HG03460 (cell line): ENCODE results near the gene LMBR1.
"Not testable (repeated sequence)": the region's sequence is repeated elsewhere in the genome, so short reads cannot be mapped to it uniquely, and the experiment has no call there.

ENCODE experiments used
- ATAC-seq: cut with Tn5 transposase; IDR thresholded peaks from one replicate; pipeline ENCODE4 v1.9.1; 2021; ENCODE audit not compliant: unreplicated experiment

LMBR1 gene

DNA sequence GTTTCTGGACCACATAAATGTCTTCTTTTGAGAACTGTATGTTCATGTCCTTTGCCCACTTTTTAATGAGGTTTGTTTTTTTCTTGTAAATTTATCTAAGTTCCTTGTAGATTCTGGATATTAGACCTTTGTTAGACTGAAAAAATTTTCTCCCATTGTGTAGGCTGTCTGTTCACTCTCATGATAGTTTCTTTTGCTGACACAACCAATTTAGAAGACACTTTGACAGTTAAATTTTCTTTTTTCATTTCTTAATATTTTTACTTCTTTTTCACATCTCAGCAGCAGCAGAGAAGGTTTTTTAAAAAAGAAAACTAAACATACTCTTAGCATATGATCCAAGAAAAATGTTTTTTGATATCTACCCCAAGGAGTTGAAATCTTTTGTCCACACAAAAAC is 190.6 kb downstream of the LMBR1 start:
- no peak for ATAC-seq

DNA sequence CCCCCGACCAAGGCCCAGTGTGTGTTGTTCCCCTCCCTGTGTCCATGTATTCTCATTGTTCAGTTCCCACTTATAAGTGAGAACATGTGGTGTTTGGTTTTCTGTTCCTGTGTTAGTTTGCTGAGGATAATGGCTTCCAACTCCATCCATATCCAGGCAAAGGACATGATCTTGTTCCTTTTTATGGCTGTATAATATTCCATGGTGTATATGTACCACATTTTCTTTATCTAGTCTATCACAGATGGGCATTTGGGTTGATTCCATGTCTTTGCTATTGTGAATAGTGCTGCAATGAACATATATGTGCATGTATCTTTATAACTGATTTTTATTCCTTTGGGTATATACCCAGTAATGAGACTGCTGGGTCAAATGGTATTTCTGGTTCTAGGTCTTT is 191.2 kb downstream of the LMBR1 start:
- not testable (repeated sequence) for ATAC-seq

DNA sequence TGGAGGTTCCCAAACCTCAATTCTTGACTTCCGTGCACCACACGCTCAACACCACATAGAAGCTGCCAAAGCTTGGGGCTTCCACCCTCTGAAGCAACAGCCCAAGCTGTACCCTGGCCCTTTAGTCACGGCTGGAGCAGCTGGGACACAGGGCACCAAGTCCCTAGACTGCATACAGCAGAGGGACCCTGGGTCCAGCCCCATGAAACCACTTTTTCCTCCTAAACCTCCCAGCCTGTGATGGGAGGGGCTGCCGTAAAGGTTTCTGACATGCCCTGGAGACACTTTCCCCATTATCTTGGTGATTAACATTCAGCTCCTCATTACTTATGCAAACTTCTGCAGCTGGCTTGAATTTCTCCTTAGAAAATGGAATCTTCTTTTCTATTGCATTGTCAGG is 194.5 kb downstream of the LMBR1 start:
- ATAC-seq = not testable (repeated sequence)

DNA sequence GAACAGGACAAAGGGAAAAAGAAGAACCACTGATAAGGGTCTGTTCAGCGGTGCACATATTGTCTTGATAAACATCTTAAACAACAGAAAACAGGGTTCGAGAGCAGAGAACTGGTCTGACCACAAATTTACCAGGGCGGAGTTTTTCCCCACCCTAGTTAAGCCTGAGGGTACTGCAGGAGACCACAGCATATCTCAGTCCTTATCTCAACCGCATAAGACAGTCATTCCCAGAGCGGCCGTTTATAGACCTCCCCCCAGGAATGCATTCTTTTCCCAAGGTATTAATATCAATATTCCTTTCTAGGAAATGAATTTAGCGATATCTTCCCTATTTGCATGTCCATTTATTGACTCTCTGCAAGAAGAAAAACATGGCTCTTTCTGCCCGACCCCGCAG is 195.7 kb downstream of the LMBR1 start:
- not testable (repeated sequence) for ATAC-seq

DNA sequence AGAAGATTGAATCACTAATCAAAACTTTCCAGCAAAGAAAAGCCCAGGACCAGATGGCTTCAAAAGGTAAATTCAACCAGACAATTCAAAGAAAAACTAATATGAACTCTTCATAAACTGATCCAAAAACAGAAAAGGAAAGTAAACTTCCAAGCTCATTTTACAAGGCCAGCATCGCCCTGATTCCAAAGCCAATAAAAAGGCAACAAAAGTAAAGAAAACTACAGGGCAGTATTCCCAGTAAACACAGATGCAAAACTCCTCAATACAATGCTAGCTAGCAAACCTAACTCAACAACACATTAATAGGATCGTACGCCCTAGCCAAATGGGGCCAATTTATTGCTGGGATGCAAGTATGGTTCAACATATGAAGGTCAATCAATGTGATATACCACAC is 199.4 kb downstream of the LMBR1 start:
- no peak for ATAC-seq

DNA sequence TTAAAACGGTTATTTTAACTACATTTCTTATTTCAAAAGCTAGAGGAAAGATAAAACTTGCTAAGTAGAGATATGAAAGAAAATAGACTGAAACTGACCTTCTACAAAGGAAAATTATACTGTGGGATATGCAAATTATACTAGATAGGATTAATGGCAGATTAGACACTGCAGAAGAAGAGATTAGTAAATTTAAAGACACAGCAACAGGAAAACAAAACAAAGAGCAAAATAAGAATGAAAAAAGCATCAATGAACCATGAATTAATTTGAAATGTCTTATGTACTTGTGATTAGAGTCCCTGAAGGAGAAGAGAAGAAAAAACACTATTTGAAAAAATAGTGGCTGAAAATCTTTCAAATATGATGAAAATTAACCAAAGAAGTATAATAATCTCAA is 200.1 kb downstream of the LMBR1 start:
- ATAC-seq = no peak

DNA sequence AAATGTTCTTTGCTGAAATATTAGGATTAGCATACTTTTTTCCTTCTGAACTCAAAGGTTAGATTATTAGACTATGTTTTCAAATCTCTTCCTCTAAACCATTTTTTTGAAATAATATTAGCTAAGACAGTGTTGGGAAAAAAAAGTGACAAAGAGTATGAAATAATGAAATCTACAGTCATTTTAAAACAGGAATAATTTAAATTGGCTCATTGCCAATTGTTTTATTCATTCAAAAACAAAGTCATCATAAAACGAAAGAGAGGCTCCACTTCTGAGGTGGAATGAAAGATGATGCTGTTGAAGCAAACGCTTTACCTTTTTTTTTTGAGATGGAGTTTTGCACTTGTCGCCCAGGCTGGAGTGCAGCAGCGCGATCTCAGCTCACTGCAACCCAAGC is 201.2 kb downstream of the LMBR1 start:
- ATAC-seq = no peak

DNA sequence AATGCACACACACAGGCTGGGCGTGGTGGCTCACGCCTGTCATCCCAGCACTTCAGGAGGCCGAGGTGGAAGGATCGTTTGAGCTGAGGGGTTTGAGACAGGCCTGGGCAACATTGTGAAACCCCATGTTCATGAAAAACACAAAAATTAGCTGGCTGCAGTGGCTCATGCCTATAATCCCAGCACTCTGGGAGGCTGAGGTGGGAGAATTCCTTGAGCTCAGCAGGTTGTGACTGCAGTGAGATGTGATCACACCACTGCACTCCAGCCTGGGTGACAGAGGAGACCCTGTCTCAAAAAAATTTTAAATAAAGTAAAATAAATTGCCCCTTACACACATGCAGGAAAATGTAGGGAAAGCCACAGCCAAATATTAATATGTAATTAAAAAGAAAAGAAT is 208.3 kb downstream of the LMBR1 start:
- ATAC-seq = no peak

DNA sequence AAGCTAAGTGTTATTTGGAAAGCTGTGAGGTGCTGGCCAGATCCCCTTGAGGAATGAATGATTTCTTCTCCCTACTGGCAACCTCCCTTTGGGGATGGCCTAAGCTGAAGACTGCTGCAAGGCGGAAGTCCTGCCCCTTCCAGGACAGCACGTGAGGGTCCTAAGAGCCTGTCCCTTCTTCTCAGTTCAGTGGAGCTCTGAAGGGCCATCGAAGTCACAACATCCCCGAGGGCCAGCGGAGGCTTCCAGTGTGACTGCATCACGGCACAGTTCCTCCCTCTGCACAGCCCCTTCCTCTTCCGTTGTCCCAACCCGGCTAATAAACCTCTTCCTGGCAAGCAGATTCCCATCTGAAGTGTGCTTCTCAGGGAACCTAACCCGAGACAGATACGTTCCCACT is 208.7 kb downstream of the LMBR1 start:
- no peak for ATAC-seq

DNA sequence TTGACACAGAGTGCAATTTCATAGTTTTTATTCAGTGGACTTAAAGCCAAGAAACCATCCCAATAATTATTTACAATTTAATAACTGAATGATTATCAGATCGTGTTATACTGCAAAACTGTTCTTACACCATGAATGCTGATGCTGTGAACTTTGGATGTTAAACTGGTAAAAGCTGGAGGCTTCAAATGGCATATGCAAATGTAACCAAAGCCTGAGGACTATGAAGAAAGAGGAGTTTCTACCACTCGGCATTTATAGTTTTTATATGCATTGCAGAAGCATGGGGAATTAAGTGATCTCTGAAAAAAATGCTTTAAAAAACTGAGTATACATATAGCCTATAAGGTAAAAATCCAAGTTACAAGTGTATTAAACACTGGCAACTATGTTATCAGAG is 210.1 kb downstream of the LMBR1 start:
- no peak for ATAC-seq

DNA sequence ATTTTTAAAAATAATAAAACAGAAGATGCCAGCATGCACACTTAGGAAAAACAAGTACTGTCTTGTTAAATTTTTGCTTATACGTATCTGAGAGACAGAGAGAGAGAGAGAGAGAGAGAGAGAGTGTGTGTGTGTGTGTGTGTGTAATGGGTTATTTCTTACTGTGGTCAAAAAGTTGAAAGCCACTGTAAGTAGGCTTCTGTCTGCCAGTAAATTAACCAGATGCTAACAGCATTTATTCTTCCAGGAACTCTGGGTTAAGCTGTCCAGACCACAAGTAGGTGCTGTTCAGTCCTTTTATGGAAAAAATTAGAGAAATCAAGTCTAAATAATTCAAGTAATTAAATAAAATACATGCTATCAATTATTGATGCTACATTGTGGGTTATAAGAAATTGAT is 212.7 kb downstream of the LMBR1 start:
- ATAC-seq = no peak

DNA sequence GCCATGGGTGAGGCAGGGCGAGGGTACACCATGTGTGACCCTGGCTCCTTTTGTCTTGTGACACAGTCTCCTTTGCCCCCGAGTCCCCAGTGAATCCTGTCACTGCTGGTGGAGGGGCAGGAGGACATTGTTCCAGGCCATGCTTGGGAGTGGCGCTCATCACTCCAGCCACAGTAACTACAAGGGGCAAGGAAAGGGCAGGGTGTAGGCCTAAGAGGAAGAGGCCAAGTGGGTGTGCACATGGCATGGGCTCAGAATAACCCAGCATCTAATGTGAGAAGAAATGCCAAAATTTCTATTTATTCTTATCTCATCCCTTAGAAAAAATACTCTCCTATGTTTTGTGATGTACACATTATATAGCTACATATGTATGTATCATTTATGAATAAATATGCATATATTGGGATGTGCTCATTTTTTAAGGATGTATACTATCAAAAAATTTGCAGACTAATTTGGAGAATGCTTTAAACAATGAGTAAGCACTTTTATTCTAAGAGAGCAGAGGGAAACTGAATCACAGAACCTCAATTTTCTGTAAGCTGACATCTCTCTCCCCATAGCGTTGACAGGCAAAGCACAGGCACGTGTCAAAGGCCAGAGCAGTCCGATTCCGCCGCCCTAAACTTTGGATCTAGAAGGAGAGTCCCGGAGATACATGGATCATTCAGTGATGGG is 215.5 kb downstream of the LMBR1 start:
- no peak for ATAC-seq

DNA sequence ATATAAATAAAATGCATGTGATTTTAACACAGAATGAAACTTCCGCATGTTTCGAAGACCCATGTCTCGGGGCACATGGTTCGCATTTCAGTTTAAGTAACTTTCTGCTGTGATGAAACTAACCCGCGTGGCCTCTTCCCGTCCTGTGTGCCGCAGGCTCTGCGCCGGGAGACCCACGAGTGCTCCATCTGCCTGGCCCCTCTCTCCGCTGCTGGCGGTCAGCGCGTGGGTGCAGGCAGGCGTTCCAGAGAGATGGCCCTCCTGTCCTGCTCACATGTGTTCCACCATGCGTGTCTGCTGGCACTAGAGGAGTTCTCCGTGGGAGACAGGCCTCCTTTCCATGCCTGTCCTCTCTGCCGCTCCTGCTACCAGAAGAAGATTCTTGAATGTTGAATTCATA is 216.7 kb downstream of the LMBR1 start:
- no peak for ATAC-seq

DNA sequence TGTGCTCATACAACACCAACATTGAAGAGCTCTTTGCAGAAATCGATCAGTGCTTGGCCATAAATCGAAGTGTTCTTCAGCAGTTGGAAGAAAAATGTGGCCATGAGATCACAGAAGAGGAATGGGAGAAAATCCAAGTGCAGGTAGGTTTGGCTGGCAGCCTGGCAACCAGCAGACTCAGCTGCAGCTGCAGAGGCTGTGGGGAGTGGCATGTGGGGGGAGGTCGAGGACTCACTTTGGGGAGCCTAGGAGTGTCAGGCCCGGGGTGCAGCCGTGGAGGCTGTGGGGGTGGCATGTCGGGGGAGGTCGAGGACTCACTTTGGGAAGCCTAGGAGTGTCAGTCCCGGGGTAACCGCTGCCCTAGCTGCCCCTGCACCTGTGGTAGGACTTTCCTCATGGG is 217.3 kb downstream of the LMBR1 start:
- no peak for ATAC-seq

DNA sequence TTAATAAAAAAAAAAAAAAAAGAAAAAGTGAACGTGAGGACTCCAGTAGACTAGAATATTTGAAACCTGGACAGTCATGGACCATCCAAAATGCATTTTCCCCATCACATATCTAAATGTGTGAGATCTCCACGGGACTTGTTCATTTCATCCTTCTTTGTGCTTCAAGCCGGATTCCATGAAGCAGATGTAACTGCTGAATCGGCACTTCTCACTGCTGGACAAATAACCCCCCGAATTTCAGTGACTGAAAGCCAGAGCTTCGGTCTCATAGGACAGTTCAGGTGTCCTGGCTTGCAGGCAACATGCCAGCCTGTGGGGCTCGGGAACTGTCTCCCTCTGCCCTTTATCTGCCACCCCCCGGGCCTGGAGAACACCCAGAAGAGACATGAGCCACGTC is 219.1 kb downstream of the LMBR1 start:
- no peak for ATAC-seq

DNA sequence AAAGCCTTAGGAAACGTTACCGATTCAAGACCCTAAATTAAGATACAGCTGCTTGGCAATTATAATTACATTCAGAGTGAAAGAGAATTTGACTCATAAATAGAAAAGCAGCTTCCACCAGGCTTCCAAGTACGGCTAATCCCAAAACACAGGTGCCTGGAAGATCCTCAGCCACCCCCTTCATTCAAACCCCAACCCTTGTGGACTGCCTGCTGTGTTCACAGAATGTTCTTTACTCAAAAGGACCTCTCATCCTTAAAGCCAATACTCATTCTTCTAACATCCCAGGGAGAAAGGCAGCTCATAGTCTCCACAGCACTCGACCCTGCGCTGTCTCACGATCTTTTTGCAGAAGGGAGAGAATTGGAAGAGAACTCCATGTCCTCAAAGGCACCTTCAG is 219.5 kb downstream of the LMBR1 start:
- ATAC-seq = no peak

DNA sequence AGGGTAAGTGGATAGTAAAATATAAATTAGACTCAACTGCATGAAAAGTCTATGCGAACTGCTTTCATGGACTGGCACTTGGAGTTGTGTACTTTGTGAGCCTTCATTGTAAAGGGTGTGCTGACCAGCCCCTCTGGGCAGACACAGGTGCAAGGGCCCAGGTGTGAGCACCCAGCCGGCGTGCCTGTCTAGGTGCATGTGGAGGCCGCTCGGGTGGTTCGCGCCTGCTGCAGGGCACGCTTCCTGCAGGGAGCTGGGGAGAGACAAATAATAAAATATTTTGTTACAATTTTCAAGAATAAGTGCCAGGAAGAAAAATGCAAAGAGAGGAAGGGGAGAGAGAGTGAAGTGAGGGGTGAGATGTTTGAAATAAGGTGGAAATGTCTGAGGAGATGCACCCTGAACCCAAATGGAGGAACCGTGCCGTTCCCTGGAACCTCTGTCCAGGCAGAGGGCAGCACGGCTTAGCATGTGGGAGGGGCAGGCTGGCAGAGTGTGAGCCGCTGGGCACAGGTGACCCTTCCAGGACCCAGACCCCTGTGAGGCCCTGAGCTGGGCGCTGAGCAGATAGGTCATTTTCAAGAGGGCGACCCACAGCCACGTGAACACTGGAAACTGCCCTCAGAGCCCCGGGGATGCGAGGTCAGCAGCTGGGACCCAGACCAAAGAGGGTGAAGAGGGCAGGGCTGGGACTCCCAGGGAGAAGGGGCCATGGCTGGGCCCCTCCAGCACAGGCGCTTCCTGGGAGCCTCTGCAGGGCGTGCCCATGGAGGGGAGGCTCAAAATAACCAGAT is 223.8 kb downstream of the LMBR1 start:
- no peak for ATAC-seq

DNA sequence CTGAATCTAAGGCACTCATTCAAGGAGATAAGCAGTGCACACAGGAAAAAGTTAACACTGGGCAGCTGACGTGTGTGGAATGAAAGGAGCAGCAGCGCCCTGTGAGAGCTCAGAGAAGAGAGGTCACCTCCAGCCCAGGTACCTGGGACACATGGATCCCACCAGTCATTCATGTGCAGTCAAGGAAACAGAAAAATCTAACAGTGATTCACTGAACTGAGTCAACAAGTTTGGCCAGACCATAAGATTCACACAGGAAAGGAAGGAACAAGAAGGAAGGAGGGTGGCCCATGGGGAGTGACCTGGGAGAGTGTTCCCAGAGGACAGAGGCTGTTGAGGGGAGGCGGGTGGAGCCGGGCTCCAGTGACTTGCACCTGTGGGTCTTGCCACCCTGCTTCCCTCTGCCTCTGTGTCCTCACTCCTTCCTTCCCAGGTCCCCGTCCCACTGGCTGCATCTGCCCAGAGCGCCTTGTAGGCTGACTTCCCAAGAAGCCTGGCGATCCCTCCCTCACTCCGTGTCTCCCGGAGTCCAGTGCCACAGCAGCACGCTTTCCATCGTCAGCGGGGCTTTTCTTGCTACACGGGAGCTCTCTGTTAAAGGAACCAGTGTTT is 224.7 kb downstream of the LMBR1 start:
- ATAC-seq = no peak

DNA sequence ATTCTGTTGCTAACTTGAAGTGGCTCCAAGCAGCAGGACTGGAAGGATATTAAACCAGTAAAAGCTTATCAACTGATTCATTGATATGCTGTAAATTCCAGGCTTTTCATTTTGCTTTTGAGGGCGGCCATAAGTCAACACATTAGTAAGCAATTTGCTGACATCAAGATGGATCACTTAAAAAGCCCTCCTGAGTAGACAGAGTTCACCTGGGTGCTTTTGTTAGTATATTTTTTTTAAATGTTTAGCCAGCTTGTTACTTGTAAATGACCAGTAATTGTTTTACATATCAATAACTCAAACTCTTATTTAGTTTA is 225.9 kb downstream of the LMBR1 start:
- no peak for ATAC-seq

DNA sequence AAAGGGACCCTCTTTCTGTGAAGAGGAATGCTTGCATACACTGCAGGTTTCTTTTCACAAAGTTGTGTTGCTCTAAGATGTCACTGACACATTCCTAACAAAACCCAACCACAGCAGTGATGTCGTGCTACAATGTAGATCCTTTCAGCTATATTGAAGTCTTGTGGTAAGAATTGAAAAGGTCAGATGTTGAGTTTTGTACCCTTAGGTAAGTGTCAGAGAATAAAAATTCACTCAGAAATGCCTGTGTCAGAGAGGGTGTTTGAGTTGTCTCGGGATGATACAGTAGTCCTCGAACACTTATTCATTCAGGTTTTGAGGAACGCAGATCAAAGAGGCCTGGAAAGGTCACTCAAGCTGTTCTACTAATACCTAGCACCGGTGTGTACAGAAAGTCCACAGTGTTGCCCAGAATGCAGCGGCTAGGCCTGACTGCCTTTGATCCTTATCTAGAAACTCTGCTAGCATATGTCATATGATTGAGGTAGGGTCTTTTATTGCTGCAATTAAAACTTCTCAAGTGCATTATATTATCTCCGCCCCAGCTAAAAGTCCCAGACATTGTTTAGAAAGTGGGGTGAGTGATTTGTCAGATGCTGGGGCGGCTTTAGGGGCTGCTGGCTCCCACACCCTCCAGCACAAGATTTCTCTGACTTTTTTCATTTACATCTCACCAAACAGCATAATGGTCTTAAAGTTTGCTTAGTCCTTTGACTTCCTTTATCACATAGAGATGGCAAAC is 226.4 kb downstream of the LMBR1 start:
- no peak for ATAC-seq

DNA sequence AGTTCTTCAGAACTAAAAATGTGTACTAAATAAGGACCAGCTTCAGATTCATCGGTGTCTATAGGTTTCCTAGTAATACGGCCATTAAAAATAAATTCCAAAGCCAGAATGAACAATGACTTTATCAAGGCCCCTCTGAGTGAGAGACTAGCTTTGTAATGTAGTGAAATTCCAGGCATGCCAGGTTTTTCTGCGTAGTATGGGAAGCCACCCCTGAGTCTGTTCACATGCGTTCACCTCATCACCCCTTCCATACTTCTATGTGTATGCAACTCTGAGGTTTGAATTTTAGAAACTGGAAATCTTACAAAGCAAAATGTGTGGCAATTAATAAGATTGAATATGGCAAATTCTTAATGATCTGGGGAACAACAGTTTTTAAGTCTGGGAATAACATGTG is 227.9 kb downstream of the LMBR1 start:
- no peak for ATAC-seq

DNA sequence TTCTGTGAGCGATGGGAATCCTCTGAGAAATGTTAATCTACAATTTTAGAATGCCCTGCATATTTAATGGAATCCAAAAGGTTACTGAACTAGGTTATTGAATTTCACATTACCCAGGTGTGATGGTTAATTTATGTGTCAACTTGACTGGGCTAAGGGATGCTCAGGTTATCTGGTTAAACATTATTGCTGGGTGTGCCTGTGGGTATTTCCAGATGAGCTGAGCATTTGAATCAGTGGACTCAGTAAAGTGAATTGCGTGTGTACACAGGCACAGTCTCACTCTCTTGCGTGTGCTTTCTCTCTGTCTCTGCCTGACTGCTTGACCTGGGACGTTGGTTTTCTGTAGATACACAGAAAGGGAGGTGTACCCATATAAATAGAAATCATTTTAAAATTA is 230.7 kb downstream of the LMBR1 start:
- no peak for ATAC-seq
